Endothelial cell of umbilical vein (primary cell): ENCODE data around the gene CTH.

Source experiments
- EZH2 ChIP-seq: IDR thresholded peaks from 2 replicates; pipeline ENCODE4 v1.6.1; 2012; ENCODE audit warnings: borderline replicate concordance, low read depth, mild to moderate bottlenecking, moderate library complexity, low read length, inconsistent platforms; ENCODE audit not compliant: severe bottlenecking
- POLR2A ChIP-seq: IDR thresholded peaks from 2 replicates; pipeline ENCODE4 v1.6.1; 2012; ENCODE audit warnings: low read depth, mild to moderate bottlenecking, control low read depth, low read length
- TF ChIP-seq, protein P1 (sequence below), 2 donors: IDR thresholded peaks; 1 replicate in 1 of 2; 2 replicates in 1 of 2; pipeline ENCODE4 v1.5.1; 2011; ENCODE audit warnings: low read length in 2 of 2, mild to moderate bottlenecking in 2 of 2, moderate library complexity in 2 of 2, control low read depth in 1 of 2, inconsistent platforms in 1 of 2, low read depth in 1 of 2; ENCODE audit not compliant: insufficient read depth in 1 of 2; ENCODE audit errors: extremely low read depth in 1 of 2
- TF ChIP-seq, protein P2 (sequence below): IDR thresholded peaks from 2 replicates; pipeline ENCODE4 v1.6.1; 2011; ENCODE audit not compliant: insufficient read depth, insufficient read length

DNA sequence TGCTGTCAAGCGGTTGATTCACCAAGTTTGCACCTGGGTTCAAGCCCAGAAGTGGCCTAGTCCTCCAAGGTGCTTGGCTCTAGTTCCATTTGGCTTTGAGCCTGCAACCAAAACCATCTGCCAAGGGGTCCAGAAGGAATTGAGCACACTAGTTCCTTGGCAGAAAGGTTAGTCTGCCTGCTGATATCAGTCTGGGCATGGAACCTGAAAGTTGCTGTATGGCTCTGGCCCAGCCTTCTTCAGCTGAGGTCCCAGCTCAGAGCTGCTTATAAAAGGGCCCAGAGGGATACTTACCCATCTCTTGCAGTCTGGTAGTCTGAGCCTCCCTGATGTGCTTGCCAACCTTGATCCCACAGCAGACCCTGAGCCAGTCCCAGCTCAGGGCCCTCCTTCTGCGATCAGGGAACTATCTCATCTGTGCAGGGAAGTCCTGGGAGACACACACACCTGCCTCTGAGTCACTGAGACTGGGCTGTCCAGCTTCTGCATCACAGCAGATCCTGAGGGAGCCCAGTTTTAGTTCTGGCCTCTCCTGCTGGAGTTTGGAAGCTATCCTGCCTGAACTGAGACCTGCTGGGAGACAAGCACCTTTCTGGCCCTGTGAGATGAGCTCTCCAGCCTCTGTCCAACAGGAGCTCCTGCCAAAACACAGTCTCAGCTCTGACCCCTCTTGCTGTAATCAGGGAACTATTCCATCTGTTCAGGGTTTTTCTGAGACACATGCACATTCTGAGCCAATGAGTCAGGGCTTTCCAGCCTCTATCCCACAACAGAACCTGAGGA lies 75.8 kb downstream of the CTH start:
- TF ChIP-seq POLR2A (no peak), EZH2 (no peak)
- TF ChIP-seq, protein P1, sequence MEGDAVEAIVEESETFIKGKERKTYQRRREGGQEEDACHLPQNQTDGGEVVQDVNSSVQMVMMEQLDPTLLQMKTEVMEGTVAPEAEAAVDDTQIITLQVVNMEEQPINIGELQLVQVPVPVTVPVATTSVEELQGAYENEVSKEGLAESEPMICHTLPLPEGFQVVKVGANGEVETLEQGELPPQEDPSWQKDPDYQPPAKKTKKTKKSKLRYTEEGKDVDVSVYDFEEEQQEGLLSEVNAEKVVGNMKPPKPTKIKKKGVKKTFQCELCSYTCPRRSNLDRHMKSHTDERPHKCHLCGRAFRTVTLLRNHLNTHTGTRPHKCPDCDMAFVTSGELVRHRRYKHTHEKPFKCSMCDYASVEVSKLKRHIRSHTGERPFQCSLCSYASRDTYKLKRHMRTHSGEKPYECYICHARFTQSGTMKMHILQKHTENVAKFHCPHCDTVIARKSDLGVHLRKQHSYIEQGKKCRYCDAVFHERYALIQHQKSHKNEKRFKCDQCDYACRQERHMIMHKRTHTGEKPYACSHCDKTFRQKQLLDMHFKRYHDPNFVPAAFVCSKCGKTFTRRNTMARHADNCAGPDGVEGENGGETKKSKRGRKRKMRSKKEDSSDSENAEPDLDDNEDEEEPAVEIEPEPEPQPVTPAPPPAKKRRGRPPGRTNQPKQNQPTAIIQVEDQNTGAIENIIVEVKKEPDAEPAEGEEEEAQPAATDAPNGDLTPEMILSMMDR (IDR thresholded peaks at IDR 0.05; ENCODE audit: extremely low read depth in 1 of 2, insufficient read depth in 1 of 2, low read depth in 1 of 2, low read length in 2 of 2) = no peak
- TF ChIP-seq, protein P2, sequence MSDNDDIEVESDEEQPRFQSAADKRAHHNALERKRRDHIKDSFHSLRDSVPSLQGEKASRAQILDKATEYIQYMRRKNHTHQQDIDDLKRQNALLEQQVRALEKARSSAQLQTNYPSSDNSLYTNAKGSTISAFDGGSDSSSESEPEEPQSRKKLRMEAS = no peak
